Astrocyte (in vitro differentiated cells and primary cell): ENCODE results near the gene ANTXR2. TPM values are rescaled to one million over a fixed set of nuclear protein-coding genes. Genes with fewer than 3 reads are reported as not detected.

Experiments used
- DNase-seq: peaks from one replicate; pipeline ENCODE4 v3.0.0-alpha.2; 2010; ENCODE audit warnings: low read depth
- FAIRE-seq: peaks from 2 replicates; lab custom pipeline; 2011; peaks lifted over from hg19 to GRCh38; lab: Jason Lieb, UNC
- H2AFZ ChIP-seq: 2 replicates; pipeline ENCODE4 v1.6.0; 2012; ENCODE audit warnings: low read depth, low read length, inconsistent platforms
- H3K27ac ChIP-seq: 2 replicates; pipeline ENCODE4 v1.5.1; 2011; ENCODE audit warnings: low read depth, low read length, inconsistent platforms
- H3K27me3 ChIP-seq: 2 replicates; pipeline ENCODE4 v1.6.0; 2011; ENCODE audit warnings: low read length, inconsistent platforms; ENCODE audit not compliant: insufficient read depth
- H3K36me3 ChIP-seq: 2 replicates; pipeline ENCODE4 v1.5.1; 2011; ENCODE audit warnings: low read length, inconsistent platforms; ENCODE audit not compliant: insufficient read depth
- H3K4me1 ChIP-seq: 2 replicates; pipeline ENCODE4 v1.5.1; 2011; ENCODE audit warnings: low read length, inconsistent platforms; ENCODE audit not compliant: insufficient read depth
- H3K4me2 ChIP-seq: 2 replicates; pipeline ENCODE4 v1.6.0; 2012; ENCODE audit warnings: low read length, inconsistent platforms
- H3K4me3 ChIP-seq: 2 replicates; pipeline ENCODE4 v1.5.1; 2011; ENCODE audit warnings: low read depth, mild to moderate bottlenecking, low read length, inconsistent platforms; ENCODE audit not compliant: insufficient read depth
- H3K79me2 ChIP-seq: 2 replicates; pipeline ENCODE4 v1.6.0; 2012; ENCODE audit warnings: mild to moderate bottlenecking, low read length, inconsistent platforms; ENCODE audit not compliant: insufficient read depth
- H3K9ac ChIP-seq: 2 replicates; pipeline ENCODE4 v1.6.0; 2012; ENCODE audit warnings: mild to moderate bottlenecking, low read length, inconsistent platforms
- H3K9me3 ChIP-seq: 2 replicates; pipeline ENCODE4 v1.5.1; 2012; ENCODE audit warnings: low read depth, mild to moderate bottlenecking, low read length, inconsistent platforms; ENCODE audit not compliant: insufficient read depth
- H4K20me1 ChIP-seq: 2 replicates; pipeline ENCODE4 v1.6.0; 2012; ENCODE audit warnings: low read length, inconsistent platforms; ENCODE audit not compliant: insufficient read depth
- H3K27ac Mint-ChIP-seq: one replicate; pipeline ENCODE4 v1.8.0; 2021; ENCODE audit warnings: mild to moderate bottlenecking, mixed read lengths; ENCODE audit not compliant: unreplicated experiment
- H3K27me3 Mint-ChIP-seq: one replicate; pipeline ENCODE4 v1.8.0; 2021; ENCODE audit warnings: low read depth, mixed read lengths; ENCODE audit not compliant: unreplicated experiment
- H3K36me3 Mint-ChIP-seq: one replicate; pipeline ENCODE4 v1.8.0; 2021; ENCODE audit warnings: low read depth, mixed read lengths; ENCODE audit not compliant: unreplicated experiment
- H3K4me1 Mint-ChIP-seq: one replicate; pipeline ENCODE4 v1.8.0; 2021; ENCODE audit warnings: low read depth, mixed read lengths; ENCODE audit not compliant: unreplicated experiment
- H3K4me3 Mint-ChIP-seq: one replicate; pipeline ENCODE4 v1.8.0; 2021; ENCODE audit warnings: mild to moderate bottlenecking, moderate library complexity, mixed read lengths; ENCODE audit not compliant: unreplicated experiment
- H3K9me3 Mint-ChIP-seq: one replicate; pipeline ENCODE4 v1.8.0; 2021; ENCODE audit warnings: mild to moderate bottlenecking, mixed read lengths; ENCODE audit not compliant: unreplicated experiment
- CTCF ChIP-seq: IDR thresholded peaks from 2 replicates; pipeline ENCODE4 v1.5.1; 2011; ENCODE audit warnings: low read depth, mild to moderate bottlenecking, inconsistent platforms, low read length, moderate library complexity; ENCODE audit not compliant: insufficient read depth
- EZH2 ChIP-seq: IDR thresholded peaks from 2 replicates; pipeline ENCODE4 v1.6.1; 2012; ENCODE audit warnings: mild to moderate bottlenecking, low read length, inconsistent platforms; ENCODE audit not compliant: insufficient read depth
- total RNA-seq: library from RNA; stranded (reverse); gene quantifications from 2 replicates; pipeline ENCODE4 v1.2.1, GENCODE V29; 2021

Gene ANTXR2
- total RNA-seq, 1 donor from 2014 or later, result 34.7 TPM

- no peak for DNase-seq
- Mint-ChIP-seq H3K27ac (no peak overlapping the region), H3K4me3 (no peak overlapping the region), H3K9me3 (peaks cover 1% of the 10 kb centered on the region), H3K36me3 (peaks cover 8% of the 10 kb centered on the region), H3K27me3 (no peaks in the 10 kb centered on the region), H3K4me1 (peaks cover 10% of the 10 kb centered on the region)
- no peak for TF ChIP-seq EZH2
- TF ChIP-seq CTCF, result no peak
- Histone ChIP-seq H3K36me3 (peaks cover 20% of the 10 kb centered on the region), H2AFZ (no peak overlapping the region), H3K27ac (no peak overlapping the region), H4K20me1 (peaks cover 11% of the 10 kb centered on the region), H3K4me3 (no peak overlapping the region), H3K9ac (no peak overlapping the region), H3K9me3 (no peaks in the 10 kb centered on the region), H3K4me1 (peaks cover 4% of the 10 kb centered on the region), H3K27me3 (no peaks in the 10 kb centered on the region), H3K4me2 (no peak overlapping the region), H3K79me2 (peaks cover 56% of the 10 kb centered on the region)
- FAIRE-seq, result no peak
These were observed 7.4 kb downstream of the ANTXR2 start for GRCh38 chr4:80065601-80066000.

DNA sequence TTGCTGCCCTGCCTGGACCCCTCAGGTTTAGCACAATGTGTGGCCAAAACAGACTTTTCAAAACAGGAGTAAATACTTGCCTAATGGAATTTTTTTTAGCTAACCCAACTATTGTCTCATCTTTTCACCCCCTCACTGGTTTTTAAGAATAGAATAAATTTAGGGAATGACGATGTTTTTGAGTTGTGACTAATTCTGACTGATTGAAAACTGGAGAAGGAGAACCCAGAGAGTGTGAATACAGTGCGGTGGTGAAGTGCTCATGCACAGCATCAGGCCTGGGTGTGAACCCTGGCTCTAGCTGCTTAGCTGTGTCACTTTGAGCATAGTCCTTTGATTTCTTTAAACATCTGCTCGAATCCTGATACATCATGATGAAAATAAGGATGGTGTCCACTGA is 10.5 kb downstream of the ANTXR2 start:
- no peak overlapping the region for H3K27ac Mint-ChIP-seq
- Histone ChIP-seq H2AFZ (no peak overlapping the region), H3K4me2 (no peak overlapping the region), H3K36me3 (peaks cover 29% of the 10 kb centered on the region), H4K20me1 (no peaks in the 10 kb centered on the region), H3K4me1 (no peaks in the 10 kb centered on the region), H3K27ac (no peak overlapping the region), H3K27me3 (no peaks in the 10 kb centered on the region), H3K79me2 (peaks cover 55% of the 10 kb centered on the region), H3K9me3 (no peaks in the 10 kb centered on the region), H3K9ac (no peak overlapping the region), H3K4me3 (no peak overlapping the region)
- no peaks in the 10 kb centered on the region for H3K27me3 Mint-ChIP-seq
- DNase-seq, result no peak
- peaks cover 1% of the 10 kb centered on the region for H3K9me3 Mint-ChIP-seq
- no peak for TF ChIP-seq EZH2
- TF ChIP-seq CTCF, result no peak
- FAIRE-seq, result no peak
- H3K4me1 Mint-ChIP-seq, result no peaks in the 10 kb centered on the region
- H3K4me3 Mint-ChIP-seq, result no peak overlapping the region
- peaks cover 8% of the 10 kb centered on the region for H3K36me3 Mint-ChIP-seq

GRCh38 chr4:80060804-80061203 is 12.2 kb downstream of the ANTXR2 start:
- no peak overlapping the region for H2AFZ ChIP-seq
- no peak overlapping the region for H3K9ac ChIP-seq
- peaks cover 24% of the 10 kb centered on the region for H3K36me3 ChIP-seq
- no peak overlapping the region for H3K27ac ChIP-seq
- H3K79me2 ChIP-seq, result peaks cover 51% of the 10 kb centered on the region
- Mint-ChIP-seq H3K36me3 (peaks cover 4% of the 10 kb centered on the region), H3K4me1 (no peaks in the 10 kb centered on the region), H3K27ac (no peak overlapping the region), H3K4me3 (no peak overlapping the region), H3K27me3 (no peaks in the 10 kb centered on the region), H3K9me3 (no peaks in the 10 kb centered on the region)
- no peaks in the 10 kb centered on the region for H3K27me3 ChIP-seq
- H3K4me3 ChIP-seq, result no peak overlapping the region
- H3K9me3 ChIP-seq, result no peaks in the 10 kb centered on the region
- FAIRE-seq, result no peak
- no peaks in the 10 kb centered on the region for H4K20me1 ChIP-seq
- no peaks in the 10 kb centered on the region for H3K4me1 ChIP-seq
- no peak for TF ChIP-seq CTCF
- no peak for TF ChIP-seq EZH2
- H3K4me2 ChIP-seq, result no peak overlapping the region
- DNase-seq, result no peak
